Uterus (tissue), 2 donors: ENCODE data around the gene FBXO3.

Experiments used
- POLR2A ChIP-seq, 2 donors: fragments of 450-650 bp; IDR thresholded peaks; one replicate each; pipeline ENCODE4 v1.6.1; 2016; ENCODE audit warnings: antibody characterized with exemption in 2 of 2, mild to moderate bottlenecking in 1 of 2, moderate library complexity in 1 of 2
- TF ChIP-seq, protein P1 (sequence below), 4 experiments: fragments of 200-600 bp in 2 of 4; fragments of 450-650 bp in 2 of 4; sonication (generic) in 2 of 4; IDR thresholded peaks; one replicate each; pipeline ENCODE4 v1.5.1; 2016 to 2019; ENCODE audit warnings: antibody characterized with exemption in 4 of 4, mild to moderate bottlenecking in 2 of 4, moderate library complexity in 1 of 4

DNA sequence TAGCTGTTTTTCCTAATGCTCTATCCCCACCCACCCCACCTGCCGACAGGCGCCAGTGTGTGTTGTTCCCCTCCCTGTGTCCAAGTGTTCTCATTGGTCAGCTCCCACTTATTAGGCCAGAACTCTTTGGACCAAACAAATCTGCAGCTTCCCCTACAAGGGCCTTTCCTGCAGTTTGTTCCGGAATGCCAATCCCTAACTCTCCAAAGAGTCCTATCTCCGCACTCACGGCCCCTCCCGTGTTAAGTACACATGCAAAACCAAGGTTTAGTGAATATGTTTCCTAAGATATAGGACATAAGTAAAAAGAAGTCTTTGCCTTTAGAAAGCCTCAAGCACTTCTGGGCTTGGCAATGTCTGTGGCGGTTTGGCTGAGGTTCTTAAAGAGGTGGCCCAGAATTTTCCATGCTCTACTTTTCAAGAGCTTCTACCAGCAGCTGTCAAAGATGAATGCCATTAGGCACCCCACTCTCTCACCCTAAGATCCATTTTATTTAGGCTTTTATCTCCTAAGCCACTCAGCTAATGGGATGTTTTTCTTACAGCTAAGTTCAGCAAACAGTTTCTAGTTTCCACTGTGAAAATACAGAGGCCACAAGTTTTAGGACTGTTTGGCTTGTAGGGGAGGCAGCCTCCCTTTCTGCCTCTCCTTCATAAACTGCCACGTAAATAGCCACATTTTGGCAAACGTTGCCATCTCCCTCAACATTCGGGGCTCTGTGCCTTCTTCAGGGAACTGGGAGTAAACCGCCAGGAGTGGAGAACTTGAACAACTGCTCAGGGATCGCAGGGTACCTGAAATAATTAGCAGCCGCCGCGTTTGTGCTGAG is 39.7 kb downstream of the FBXO3 start:
- TF ChIP-seq, protein P1, sequence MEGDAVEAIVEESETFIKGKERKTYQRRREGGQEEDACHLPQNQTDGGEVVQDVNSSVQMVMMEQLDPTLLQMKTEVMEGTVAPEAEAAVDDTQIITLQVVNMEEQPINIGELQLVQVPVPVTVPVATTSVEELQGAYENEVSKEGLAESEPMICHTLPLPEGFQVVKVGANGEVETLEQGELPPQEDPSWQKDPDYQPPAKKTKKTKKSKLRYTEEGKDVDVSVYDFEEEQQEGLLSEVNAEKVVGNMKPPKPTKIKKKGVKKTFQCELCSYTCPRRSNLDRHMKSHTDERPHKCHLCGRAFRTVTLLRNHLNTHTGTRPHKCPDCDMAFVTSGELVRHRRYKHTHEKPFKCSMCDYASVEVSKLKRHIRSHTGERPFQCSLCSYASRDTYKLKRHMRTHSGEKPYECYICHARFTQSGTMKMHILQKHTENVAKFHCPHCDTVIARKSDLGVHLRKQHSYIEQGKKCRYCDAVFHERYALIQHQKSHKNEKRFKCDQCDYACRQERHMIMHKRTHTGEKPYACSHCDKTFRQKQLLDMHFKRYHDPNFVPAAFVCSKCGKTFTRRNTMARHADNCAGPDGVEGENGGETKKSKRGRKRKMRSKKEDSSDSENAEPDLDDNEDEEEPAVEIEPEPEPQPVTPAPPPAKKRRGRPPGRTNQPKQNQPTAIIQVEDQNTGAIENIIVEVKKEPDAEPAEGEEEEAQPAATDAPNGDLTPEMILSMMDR (IDR thresholded peaks at IDR 0.05) = no peak
- TF ChIP-seq POLR2A (IDR thresholded peaks at IDR 0.05) = peak in 1 of 2 donors; percentile 8
